Measurements from ENCODE around the gene SP100.

The SP100 gene

GRCh38 chr2:230564805-230565779 lies 149.1 kb downstream of the SP100 start:
- DNase-seq, result no peak

- DNase-seq, result no peak
Observed at GRCh38 chr2:230569298-230569697, 153.3 kb downstream of the SP100 start.

DNA sequence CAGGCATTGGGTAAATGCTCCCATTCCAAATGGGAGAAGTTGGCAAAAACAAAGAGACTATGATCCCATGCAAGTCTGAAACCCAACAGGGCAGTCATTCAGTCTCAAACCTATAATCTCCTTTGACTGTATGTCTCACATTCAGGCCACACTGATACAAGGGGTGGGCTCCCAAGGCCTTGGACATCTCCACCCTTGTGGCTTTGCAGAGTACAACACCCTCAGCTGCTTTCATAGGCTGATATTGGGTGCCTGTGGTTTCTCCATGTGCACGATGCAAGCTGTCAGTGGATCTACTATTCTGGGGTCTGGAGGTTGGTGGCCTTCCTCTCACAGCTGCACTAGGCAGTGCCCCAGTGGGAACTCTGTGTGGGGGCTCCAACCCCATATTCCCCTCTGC lies 155.0 kb downstream of the SP100 start:
- DNase-seq, result no peak

DNA sequence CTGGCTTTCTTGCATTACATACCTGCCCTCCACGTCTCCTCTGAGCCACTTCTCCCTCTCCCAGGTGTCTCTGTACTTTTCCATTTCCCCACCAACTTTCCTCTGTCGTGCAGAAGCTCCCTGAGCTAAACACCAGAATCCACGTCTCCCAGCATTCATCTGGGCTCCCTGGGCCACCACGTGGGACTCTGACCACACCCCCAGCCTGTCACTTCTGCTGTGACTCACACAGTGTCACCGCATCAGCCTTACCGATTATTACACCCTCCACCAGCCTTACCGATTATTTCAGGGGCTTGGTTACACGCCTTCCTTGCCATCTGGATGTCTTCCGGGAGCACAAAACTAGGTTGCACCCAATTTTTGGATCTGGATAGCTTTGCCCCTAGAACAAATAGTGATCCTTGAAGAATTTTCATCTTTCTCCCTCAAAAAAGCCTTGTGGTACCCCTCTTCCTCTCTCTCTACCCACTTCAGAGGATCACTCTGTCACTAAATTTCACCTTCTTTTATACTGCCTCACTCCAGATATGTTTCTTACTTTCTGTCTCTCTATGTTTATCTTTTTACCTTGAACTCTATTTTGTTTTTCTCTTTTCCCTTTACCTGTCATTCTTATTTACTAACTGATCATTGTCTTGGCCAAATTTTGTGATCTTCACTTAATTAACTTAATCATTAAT lies 159.8 kb downstream of the SP100 start:
- DNase-seq, result no peak

- no peak for DNase-seq
Observed at GRCh38 chr2:230577114-230577513, 161.1 kb downstream of the SP100 start.

DNA sequence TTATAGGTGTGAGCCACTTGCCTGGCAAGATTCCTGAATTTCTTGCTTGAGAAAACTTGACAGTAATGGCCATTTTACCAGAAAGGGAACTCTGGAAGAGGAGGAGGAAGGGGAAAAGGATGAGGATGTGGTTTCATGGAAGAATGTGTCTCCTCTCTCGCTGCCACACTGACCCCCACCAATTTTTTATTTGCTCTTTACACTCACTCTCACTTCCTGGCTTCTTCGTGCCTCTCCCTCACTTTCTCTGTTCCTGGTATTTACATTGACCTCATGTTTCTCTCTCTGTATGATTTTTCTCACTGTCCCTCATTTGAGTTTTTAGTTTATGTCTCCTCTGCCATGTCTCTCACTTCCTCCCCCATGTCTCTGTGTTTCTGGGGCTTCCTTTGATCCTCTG lies 162.1 kb downstream of the SP100 start:
- no peak for DNase-seq

DNA sequence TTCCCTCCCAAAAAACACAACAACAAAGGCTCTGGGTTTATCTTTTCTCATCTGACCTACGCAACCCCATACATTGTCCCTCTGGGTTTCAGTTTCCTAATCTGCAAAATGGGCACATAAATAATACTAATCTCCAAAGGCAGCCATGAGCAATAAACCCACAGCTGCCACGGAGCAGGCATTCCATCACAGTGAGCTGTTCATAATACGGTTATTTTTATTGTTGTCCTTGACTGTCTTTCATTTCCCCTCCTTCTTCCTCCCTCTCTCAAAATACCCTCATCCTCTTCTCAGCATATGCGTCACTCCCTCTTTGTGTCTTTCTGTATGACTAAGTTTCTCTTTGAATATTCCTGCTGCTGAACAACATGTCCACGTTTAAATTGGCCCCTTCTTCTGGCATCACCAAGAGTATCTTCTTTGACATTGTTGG lies 166.9 kb downstream of the SP100 start:
- DNase-seq, result no peak

GRCh38 chr2:230583581-230583980 lies 167.6 kb downstream of the SP100 start:
- no peak for DNase-seq

DNA sequence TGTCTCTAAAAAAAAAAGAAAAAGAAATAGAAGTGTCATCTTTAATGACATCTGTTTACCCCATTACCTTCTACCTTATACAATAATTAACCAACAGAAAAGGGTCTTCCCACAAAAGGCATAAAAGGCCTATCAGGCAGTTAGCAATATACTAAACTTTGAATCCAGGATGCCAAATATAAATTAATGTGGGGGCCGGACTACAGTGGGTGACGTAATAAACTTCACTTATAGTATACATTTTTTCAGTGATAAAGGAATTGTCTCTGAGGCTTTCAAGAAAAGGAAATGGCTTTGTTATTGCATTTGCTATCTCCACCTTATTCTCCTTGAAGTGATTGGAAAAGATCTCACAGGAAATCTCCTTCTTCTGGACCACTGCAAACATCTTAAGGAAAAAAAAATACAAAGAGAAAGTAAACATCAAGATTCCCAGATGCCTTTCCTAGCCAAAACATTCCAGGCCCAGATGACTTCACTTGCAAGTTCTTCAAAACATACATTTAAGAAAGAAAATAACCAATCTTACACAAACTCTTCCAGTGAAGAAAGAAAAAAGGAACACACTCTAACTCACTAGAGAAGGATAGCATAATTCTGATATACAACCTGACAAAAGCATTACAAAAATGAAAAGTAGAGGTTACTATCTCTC lies 170.5 kb downstream of the SP100 start:
- no peak for DNase-seq

- no peak for DNase-seq
Observed at GRCh38 chr2:230589025-230589424, 173.0 kb downstream of the SP100 start.

GRCh38 chr2:230589497-230590015 lies 173.6 kb downstream of the SP100 start:
- no peak for DNase-seq

DNA sequence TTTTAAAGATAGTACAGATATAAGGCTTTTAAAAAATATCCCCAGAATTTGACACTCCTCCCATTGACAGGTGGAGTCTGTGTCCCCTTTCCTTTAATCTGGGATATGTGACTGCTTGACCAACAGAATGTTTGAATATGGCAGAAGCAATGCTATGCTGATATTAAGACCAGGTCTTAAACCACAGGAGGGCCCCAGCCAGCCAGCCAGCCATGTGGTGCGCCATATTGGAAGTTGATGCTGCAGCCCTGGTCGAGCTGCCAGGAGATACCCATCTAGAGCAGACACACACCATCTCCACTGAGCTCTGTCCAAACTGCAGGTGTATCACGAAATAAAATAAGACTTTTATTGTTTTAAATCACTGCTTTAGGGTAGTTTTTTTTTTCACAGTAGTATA lies 174.3 kb downstream of the SP100 start:
- DNase-seq, result no peak

GRCh38 chr2:230591850-230592249 lies 175.8 kb downstream of the SP100 start:
- DNase-seq, result no peak

DNA sequence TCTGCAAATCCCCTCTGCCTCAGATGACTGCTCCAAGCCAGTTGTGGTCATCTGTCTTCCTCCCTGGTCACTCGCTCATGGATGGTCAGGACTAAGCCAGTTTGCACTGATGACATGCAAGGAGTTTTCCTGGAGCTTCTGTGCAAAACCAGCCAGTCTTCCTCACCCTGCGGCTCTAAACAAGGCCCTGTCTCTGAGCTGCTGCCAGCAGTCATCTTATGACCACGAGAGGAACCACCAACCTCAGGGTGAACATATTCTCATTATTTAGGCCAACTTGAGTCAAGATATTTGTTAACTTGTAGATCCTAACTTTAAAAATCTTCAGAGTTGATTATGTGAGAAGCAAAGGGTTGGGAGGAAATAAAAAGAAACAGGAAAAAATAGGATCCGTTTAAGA lies 176.8 kb downstream of the SP100 start:
- no peak for DNase-seq
